HepG2 (cell line): ENCODE data around the gene C14orf93. TPM values are rescaled to one million over a fixed set of nuclear protein-coding genes. Genes with fewer than 3 reads are reported as not detected.

Source experiments
- HOXA7 ChIP-seq: sonication (generic); formaldehyde crosslinking; IDR thresholded peaks from 2 replicates; pipeline ENCODE4 v1.8.1; 2022; ENCODE audit warnings: mild to moderate bottlenecking, missing genetic modification reagents, moderate library complexity
- MAFF ChIP-seq: IDR thresholded peaks from 2 replicates; pipeline ENCODE4 v1.6.1; 2011; ENCODE audit warnings: low read depth, low read length, improper control_type of control experiment
- NBN ChIP-seq: fragments of 450-650 bp; conservative IDR thresholded peaks from 2 replicates; pipeline ENCODE4 v1.6.1; 2017
- SNRNP70 ChIP-seq: fragments of 200-400 bp; formaldehyde crosslinking; IDR thresholded peaks from 2 replicates; pipeline ENCODE4 v1.6.1; 2017; ENCODE audit warnings: mild to moderate bottlenecking, low read depth, low read length, moderate library complexity
- ZNF570 ChIP-seq: sonication (generic); formaldehyde crosslinking; IDR thresholded peaks from 2 replicates; pipeline ENCODE4 v1.4.0; 2020; ENCODE audit warnings: mild to moderate bottlenecking, missing genetic modification reagents, borderline replicate concordance
- ZNF598 ChIP-seq: sonication (generic); formaldehyde crosslinking; IDR thresholded peaks from 2 replicates; pipeline ENCODE4 v1.5.1; 2020; ENCODE audit warnings: mild to moderate bottlenecking, missing genetic modification reagents, borderline replicate concordance
- ZNF687 ChIP-seq: sonication (generic); formaldehyde crosslinking; IDR thresholded peaks from 2 replicates; pipeline ENCODE4 v1.5.1; 2020; ENCODE audit warnings: mild to moderate bottlenecking, missing genetic modification reagents, moderate library complexity
- ZNF75D ChIP-seq: sonication (generic); formaldehyde crosslinking; IDR thresholded peaks from 2 replicates; pipeline ENCODE4 v1.8.1; 2023; ENCODE audit warnings: missing genetic modification reagents, mild to moderate bottlenecking, borderline replicate concordance
- polyA plus RNA-seq, 8 experiments: library from polyadenylated mRNA; depleted of rRNA in 3 of 8; stranded (reverse) in 7 of 8; unstranded in 1 of 8; fragments of >200 nt; fragmentation: Illumina TruSeq in 4 of 8; extraction: Trizol in 4 of 8; gene quantifications; 2 replicates each; pipeline versions ENCODE4 v1.2.1 to v1.2.3, GENCODE V29; 2011 to 2016; ENCODE audit warnings: low read depth in 4 of 8, missing spikeins in 1 of 8, mixed read lengths in 1 of 8; ENCODE audit not compliant: insufficient read depth in 1 of 8
- total RNA-seq, 5 experiments: library from RNA; depleted of rRNA; stranded (reverse); fragments of >200 nt; fragmentation: Illumina TruSeq; extraction: Trizol; gene quantifications; 2 replicates each; pipeline ENCODE4 v1.2.3, GENCODE V29; 2016; ENCODE audit warnings: low read depth in 1 of 5
- TF ChIP-seq, protein P1 (sequence below): IDR thresholded peaks from 2 replicates; pipeline ENCODE4 v1.6.1; 2016; ENCODE audit warnings: low read depth
- TF ChIP-seq, protein P2 (sequence below): sonication (generic); formaldehyde crosslinking; conservative IDR thresholded peaks from 2 replicates; pipeline ENCODE4 v1.8.1; 2023; ENCODE audit warnings: missing genetic modification reagents

C14orf93 gene
- total and polyA plus RNA-seq, 2 of the 13 experiments (the other 11 are each of a cell fraction or from before 2014, with no cell fraction given) = 11.4 to 22.5 TPM

- peak; percentile 38 for TF ChIP-seq ZNF687
- TF ChIP-seq SNRNP70 = no peak
- no peak for TF ChIP-seq ZNF570 (CRISPR knock-in tag)
- TF ChIP-seq NBN = no peak
- peak; percentile 26 for TF ChIP-seq MAFF
- TF ChIP-seq, protein P1, sequence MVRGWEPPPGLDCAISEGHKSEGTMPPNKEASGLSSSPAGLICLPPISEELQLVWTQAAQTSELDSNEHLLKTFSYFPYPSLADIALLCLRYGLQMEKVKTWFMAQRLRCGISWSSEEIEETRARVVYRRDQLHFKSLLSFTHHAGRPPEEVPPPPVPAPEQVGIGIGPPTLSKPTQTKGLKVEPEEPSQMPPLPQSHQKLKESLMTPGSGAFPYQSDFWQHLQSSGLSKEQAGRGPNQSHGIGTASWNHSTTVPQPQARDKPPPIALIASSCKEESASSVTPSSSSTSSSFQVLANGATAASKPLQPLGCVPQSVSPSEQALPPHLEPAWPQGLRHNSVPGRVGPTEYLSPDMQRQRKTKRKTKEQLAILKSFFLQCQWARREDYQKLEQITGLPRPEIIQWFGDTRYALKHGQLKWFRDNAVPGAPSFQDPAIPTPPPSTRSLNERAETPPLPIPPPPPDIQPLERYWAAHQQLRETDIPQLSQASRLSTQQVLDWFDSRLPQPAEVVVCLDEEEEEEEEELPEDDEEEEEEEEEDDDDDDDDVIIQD (CRISPR knock-in tag) = no peak
- peak; percentile 53; the same call in 1 of the 2 replicates for TF ChIP-seq ZNF598 (CRISPR knock-in tag)
- TF ChIP-seq HOXA7 (CRISPR knock-in tag) = no peak
- TF ChIP-seq ZNF75D (CRISPR knock-in tag) = 0 out of 2 replicates have a peak, but pooled peaks have one; percentile 19
- TF ChIP-seq, protein P2, sequence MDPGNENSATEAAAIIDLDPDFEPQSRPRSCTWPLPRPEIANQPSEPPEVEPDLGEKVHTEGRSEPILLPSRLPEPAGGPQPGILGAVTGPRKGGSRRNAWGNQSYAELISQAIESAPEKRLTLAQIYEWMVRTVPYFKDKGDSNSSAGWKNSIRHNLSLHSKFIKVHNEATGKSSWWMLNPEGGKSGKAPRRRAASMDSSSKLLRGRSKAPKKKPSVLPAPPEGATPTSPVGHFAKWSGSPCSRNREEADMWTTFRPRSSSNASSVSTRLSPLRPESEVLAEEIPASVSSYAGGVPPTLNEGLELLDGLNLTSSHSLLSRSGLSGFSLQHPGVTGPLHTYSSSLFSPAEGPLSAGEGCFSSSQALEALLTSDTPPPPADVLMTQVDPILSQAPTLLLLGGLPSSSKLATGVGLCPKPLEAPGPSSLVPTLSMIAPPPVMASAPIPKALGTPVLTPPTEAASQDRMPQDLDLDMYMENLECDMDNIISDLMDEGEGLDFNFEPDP (CRISPR knock-in tag) = 0 out of 2 replicates have a peak, but pooled peaks have one; percentile 15
These were observed 48.9 kb upstream of the C14orf93 start (continued) for GRCh38 chr14:23058654-23059504.
